ENCODE measurements around the gene GLI3. TPM values are rescaled to one million over a fixed set of nuclear protein-coding genes. Genes with fewer than 3 reads are reported as not detected.

GLI3 gene
- total RNA-seq, 2 experiments from 2014 or later, result 0.12 TPM; not detected in 1

DNA sequence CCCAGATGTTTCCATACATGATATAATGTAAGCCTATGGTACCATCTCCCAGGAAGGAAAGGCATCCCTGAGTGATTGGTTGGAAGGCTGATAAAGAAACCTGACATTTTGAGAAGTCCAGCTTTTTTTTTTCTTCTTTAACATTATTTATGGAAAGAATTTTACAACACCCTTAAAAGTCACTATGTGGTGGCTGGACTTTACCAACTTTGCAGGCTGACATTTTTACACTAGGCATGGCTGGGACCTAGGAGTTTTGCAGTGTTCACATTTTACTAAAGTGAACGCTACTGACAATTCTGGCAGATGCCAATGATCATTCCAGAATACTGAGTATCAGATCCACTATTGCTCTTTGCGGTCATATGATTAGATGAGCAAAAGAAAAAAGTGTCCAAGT is 239.9 kb downstream of the GLI3 start:
- no peaks in the 10 kb centered on the region for H3K4me1 Mint-ChIP-seq
- no peak overlapping the region for H3K27ac Mint-ChIP-seq
- no peaks in the 10 kb centered on the region for H3K9me3 Mint-ChIP-seq
- no peaks in the 10 kb centered on the region for H3K27me3 Mint-ChIP-seq
- CTCF ChIA-PET, result no interaction called here
- no peaks in the 10 kb centered on the region for H3K36me3 Mint-ChIP-seq (ENCODE audit: low read depth)
- no peak for DNase-seq
- POLR2A ChIA-PET, result no interaction called here
- H3K4me3 Mint-ChIP-seq, result no peak overlapping the region

GRCh38 chr7:41996381-41997035 is 240.5 kb downstream of the GLI3 start:
- H3K36me3 Mint-ChIP-seq (ENCODE audit: low read depth), result no peaks in the 10 kb centered on the region
- ChIA-PET CTCF (no interaction called here), POLR2A (no interaction called here)
- H3K27ac Mint-ChIP-seq, result no peak overlapping the region
- H3K4me3 Mint-ChIP-seq, result no peak overlapping the region
- H3K4me1 Mint-ChIP-seq, result no peaks in the 10 kb centered on the region
- DNase-seq, result no peak
- H3K27me3 Mint-ChIP-seq, result no peaks in the 10 kb centered on the region
- no peaks in the 10 kb centered on the region for H3K9me3 Mint-ChIP-seq

DNA sequence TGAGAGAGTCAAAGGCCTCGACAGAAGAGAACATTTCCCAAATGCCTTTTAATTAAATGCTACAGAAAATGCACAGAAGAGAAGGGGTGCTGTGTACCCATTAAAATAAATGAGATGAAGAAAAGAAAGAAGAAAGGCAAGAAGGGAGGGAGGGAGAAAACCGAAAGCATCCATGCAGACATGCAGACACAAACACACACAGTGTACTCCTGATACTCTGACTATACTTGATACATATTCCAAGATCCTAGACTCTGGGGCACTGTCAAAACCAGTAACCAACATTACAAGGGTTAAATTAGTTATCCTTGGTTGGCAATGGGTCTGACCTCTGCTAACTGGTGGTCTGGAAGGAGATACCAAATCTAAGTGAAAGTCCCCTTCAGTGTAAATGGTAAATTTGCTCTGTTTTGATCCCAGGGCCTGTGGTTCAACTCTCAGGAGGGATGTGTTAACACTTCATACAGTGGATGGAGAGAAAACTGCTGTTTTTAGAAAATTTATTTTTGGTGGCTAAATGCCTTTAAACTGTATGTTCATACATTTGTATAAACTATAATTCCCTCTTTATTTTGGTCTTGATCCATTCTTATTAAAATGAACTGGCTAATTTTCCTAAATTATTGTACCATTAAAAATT is 241.3 kb downstream of the GLI3 start:
- H3K9me3 Mint-ChIP-seq, result no peaks in the 10 kb centered on the region
- ChIA-PET POLR2A (no interaction called here), CTCF (no interaction called here)
- H3K4me1 Mint-ChIP-seq, result no peaks in the 10 kb centered on the region
- DNase-seq, result no peak
- H3K36me3 Mint-ChIP-seq (ENCODE audit: low read depth), result no peaks in the 10 kb centered on the region
- no peaks in the 10 kb centered on the region for H3K27me3 Mint-ChIP-seq
- H3K4me3 Mint-ChIP-seq, result no peak overlapping the region
- H3K27ac Mint-ChIP-seq, result no peak overlapping the region

DNA sequence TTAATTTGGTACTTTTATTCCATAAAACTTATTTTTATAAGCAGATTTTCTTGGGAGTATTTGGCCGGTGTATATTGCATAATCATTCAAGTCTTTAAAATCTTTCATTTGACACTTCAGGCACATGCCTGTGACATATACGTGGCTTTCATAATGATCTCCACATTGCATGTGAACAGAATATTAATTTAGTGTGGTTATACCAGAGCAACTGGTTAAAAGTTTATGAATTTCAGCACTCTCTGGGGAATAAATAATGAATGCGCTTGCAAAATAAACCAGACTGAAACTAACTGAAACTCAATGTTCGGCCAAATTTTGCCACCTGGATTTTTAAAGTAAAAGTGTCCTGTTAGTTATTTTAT is 242.3 kb downstream of the GLI3 start:
- Mint-ChIP-seq H3K36me3 (ENCODE audit: low read depth) (no peaks in the 10 kb centered on the region), H3K9me3 (no peaks in the 10 kb centered on the region), H3K27ac (no peak overlapping the region), H3K4me3 (no peak overlapping the region), H3K4me1 (no peaks in the 10 kb centered on the region), H3K27me3 (no peaks in the 10 kb centered on the region)
- ChIA-PET POLR2A (no interaction called here), CTCF (no interaction called here)
- no peak for DNase-seq

GRCh38 chr7:41994036-41994745 is 242.8 kb downstream of the GLI3 start:
- no peaks in the 10 kb centered on the region for H3K27me3 Mint-ChIP-seq
- no peaks in the 10 kb centered on the region for H3K36me3 Mint-ChIP-seq (ENCODE audit: low read depth)
- no peak overlapping the region for H3K4me3 Mint-ChIP-seq
- POLR2A ChIA-PET, result no interaction called here
- no peaks in the 10 kb centered on the region for H3K9me3 Mint-ChIP-seq
- DNase-seq, result no peak
- CTCF ChIA-PET, result no interaction called here
- H3K4me1 Mint-ChIP-seq, result no peaks in the 10 kb centered on the region
- no peak overlapping the region for H3K27ac Mint-ChIP-seq

DNA sequence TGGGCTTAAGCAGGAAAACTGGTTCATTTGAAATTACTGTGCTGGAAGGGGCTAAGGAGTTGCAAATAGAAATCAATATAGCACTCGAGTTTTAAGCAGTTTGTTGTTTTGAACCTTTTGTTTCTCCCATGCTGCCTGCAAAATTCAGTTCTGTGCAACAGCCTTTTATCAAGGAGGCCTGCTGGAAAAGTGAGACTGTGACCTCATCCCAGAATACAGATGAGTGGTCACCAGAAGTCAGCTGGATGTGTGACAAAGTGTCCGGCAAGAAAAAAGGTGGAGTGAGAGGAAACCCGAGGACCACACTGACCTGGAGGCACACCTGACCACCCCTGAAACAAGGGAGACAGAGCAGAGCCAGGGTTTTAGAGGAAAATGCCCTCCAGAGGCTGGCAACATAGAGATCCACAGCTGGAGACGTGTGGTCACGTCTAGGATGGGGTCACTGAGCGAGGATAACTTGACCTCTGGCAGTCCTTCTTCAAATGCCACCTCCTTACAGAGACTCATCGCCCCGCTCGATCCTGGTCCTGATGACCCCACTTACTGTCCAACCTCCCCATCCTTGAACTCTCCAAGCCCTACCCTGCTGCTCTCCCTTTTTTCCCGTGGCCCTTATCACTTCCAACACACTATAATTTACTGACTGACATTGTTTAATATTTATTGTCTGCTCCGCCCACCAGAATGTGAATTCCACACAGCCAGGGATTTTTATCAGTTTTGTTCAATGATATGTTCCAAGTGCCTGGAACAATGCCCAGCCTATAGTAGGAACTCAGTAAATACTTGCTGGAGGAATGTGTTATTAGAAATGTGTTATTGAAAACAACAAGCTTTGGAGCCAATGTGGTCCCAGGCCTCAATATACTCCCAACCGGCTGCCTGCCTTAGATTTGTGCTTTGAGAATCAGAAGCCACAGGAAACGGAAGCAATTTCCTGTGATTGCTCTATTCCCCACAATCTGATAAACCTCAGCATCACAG is 243.8 kb downstream of the GLI3 start:
- H3K27ac Mint-ChIP-seq, result no peak overlapping the region
- CTCF ChIA-PET, result no interaction called here
- no peak for DNase-seq

GRCh38 chr7:41984888-41985287 is 252.1 kb downstream of the GLI3 start:
- Mint-ChIP-seq H3K36me3 (ENCODE audit: low read depth) (no peaks in the 10 kb centered on the region), H3K4me3 (no peak overlapping the region), H3K4me1 (no peaks in the 10 kb centered on the region), H3K9me3 (no peaks in the 10 kb centered on the region), H3K27me3 (peaks cover 7% of the 10 kb centered on the region), H3K27ac (no peak overlapping the region)
- POLR2A ChIA-PET, result no interaction called here
- CTCF ChIA-PET, result no interaction called here
- no peak for DNase-seq

More for the DNA sequence above, 243.8 kb downstream of the GLI3 start:
- Mint-ChIP-seq H3K4me3 (no peak overlapping the region), H3K4me1 (no peaks in the 10 kb centered on the region), H3K9me3 (no peaks in the 10 kb centered on the region), H3K36me3 (ENCODE audit: low read depth) (no peaks in the 10 kb centered on the region), H3K27me3 (peaks cover 2% of the 10 kb centered on the region)
- POLR2A ChIA-PET, result no interaction called here

DNA sequence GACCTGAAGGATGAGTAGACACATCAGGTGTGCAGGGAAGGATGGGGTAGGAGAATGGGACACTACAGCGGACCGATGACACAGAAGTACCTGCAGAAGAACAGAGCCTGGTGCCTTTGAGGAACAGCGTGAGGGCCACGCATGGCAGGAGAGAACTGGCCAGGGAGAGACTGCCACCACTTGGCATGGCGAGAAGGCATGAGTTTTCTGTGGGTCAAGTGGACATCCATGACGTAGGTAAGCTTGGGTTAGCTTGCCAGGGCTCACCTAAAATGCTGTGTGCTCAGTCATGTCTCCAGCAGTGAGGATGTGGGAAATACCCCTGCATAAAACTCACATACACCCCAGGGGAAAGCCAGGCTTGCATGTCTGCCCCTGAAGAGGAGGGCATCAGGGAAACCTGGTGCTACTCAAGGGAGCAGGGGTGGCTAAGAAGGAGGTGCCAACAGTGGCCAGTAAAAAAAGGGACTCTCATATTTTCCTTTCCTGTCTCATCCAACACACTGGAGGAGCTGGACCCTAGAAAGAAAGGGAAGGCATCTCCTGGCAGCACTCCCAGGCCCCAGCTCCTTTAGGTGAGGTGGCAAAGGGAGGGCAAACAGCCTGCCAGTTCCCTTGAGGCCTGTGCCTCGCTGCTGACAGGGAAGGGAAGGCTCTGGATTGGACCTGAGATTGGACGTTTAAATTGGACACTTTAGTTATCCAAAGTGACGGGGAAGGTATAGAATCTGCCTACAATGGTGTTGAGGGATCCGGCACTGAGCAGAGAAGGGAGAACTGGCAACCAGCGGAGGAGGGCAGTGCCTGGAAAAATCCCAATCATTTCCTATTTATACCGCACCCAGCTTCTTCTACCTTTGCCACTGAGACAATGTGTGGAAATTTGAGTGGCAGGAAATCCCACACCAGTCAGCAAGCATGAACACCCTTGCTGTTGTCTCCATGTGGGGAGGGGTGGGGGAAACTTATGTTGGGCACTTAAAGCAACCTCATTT is 255.7 kb downstream of the GLI3 start:
- Mint-ChIP-seq H3K27me3 (peaks cover 14% of the 10 kb centered on the region), H3K36me3 (ENCODE audit: low read depth) (no peaks in the 10 kb centered on the region), H3K4me3 (no peak overlapping the region), H3K4me1 (no peaks in the 10 kb centered on the region), H3K9me3 (no peaks in the 10 kb centered on the region), H3K27ac (no peak overlapping the region)
- POLR2A ChIA-PET, result no interaction called here
- CTCF ChIA-PET, result interaction anchor here (0.5 kb wide), 1 partner anchor 90 kb away, joined by 3 read pairs; no protein-coding TSS in a partner anchor
- no peak for DNase-seq

DNA sequence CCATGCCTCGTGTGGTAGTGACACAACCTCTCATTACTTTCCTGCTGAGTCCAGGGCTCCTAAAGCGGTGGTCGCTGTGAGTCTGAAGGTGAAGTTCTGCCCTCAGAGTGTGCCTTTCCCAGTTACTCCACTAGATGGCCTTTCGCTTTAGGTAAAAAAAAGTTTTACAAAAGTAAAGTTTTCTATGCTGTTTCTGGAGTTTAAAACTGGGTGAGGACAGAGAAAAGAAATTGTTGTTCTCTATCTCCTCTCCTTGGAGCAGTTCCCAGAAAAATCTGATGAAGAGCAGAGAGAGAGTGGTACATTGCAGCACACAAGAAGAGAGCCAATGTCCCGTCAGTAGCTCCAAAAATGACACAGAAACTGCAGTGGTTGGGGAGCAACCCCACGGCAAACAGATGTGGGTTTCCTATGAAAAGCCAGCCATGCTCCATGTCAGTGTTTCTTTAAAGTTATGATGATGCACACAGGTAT is 257.1 kb downstream of the GLI3 start:
- CTCF ChIA-PET, result no interaction called here
- no peak for DNase-seq
- Mint-ChIP-seq H3K27me3 (peaks cover 19% of the 10 kb centered on the region), H3K9me3 (no peaks in the 10 kb centered on the region), H3K4me3 (no peak overlapping the region), H3K27ac (no peak overlapping the region), H3K4me1 (no peaks in the 10 kb centered on the region), H3K36me3 (ENCODE audit: low read depth) (no peaks in the 10 kb centered on the region)
- POLR2A ChIA-PET, result no interaction called here

DNA sequence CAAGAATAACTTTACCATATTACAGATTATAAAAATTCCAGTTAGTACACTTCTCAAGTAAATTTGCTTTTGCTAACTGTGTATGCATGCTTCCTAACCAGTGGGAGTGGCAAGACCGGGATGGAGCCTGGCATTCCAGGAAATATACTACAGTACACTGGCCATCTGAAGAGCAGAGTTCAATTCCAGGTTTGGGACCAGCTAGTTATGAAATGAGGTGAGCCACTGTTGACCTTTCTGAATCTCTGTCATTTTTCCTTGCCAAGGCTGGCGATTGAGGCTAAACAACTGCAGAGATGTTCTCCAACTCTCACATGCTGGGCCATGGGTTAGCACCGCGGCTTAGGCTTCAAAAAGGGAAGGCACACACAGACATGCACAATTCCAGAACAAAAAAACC is 258.2 kb downstream of the GLI3 start:
- H3K27me3 Mint-ChIP-seq, result peaks cover 25% of the 10 kb centered on the region

GRCh38 chr7:41977661-41978060 is 259.3 kb downstream of the GLI3 start:
- Mint-ChIP-seq H3K9me3 (no peaks in the 10 kb centered on the region), H3K36me3 (ENCODE audit: low read depth) (no peaks in the 10 kb centered on the region), H3K4me1 (no peaks in the 10 kb centered on the region), H3K27me3 (peaks cover 25% of the 10 kb centered on the region), H3K27ac (no peak overlapping the region), H3K4me3 (no peak overlapping the region)
- ChIA-PET CTCF (interaction anchor here (0.6 kb wide), 1 partner anchor 91 kb away, joined by 3 read pairs; no protein-coding TSS in a partner anchor), POLR2A (interaction anchor here (0.6 kb wide), 1 partner anchor 653 kb away, joined by 3 read pairs; no protein-coding TSS in a partner anchor)
- DNase-seq, result no peak

More for the DNA sequence above, 258.2 kb downstream of the GLI3 start:
- H3K27ac Mint-ChIP-seq, result no peak overlapping the region
- H3K36me3 Mint-ChIP-seq (ENCODE audit: low read depth), result no peaks in the 10 kb centered on the region
- DNase-seq, result no peak
- H3K4me1 Mint-ChIP-seq, result no peaks in the 10 kb centered on the region
- no peaks in the 10 kb centered on the region for H3K9me3 Mint-ChIP-seq
- H3K4me3 Mint-ChIP-seq, result no peak overlapping the region
- POLR2A ChIA-PET, result no interaction called here
- CTCF ChIA-PET, result no interaction called here
